22Rv1 (cell line): ENCODE results near the gene COL5A1.

Experiments used
- H3K27ac ChIP-seq: fragments of 450-650 bp; 2 replicates; pipeline ENCODE4 v1.5.1; 2017
- CTCF ChIP-seq: fragments of 450-650 bp; IDR thresholded peaks from 2 replicates; pipeline ENCODE4 v1.5.1; 2017; ENCODE audit warnings: mild to moderate bottlenecking
- ZFX ChIP-seq: fragments of 450-650 bp; IDR thresholded peaks from 2 replicates; pipeline ENCODE4 v1.6.1; 2017; ENCODE audit warnings: antibody characterized with exemption, borderline replicate concordance

Gene COL5A1

GRCh38 chr9:134841180-134841904 lies 199.7 kb downstream of the COL5A1 start:
- no peak for TF ChIP-seq CTCF
- no peak for TF ChIP-seq ZFX
- H3K27ac ChIP-seq = no peak overlapping the region

GRCh38 chr9:134842321-134842720 lies 200.7 kb downstream of the COL5A1 start:
- TF ChIP-seq CTCF (no peak), ZFX (no peak)
- H3K27ac ChIP-seq = no peak overlapping the region

GRCh38 chr9:134843740-134844139 lies 202.1 kb downstream of the COL5A1 start:
- no peak overlapping the region for H3K27ac ChIP-seq
- no peak for TF ChIP-seq ZFX
- no peak for TF ChIP-seq CTCF

- no peak overlapping the region for H3K27ac ChIP-seq
- no peak for TF ChIP-seq ZFX
These were observed 203.2 kb downstream of the COL5A1 start for GRCh38 chr9:134844821-134845220.

- H3K27ac ChIP-seq = no peak overlapping the region
- TF ChIP-seq CTCF = no peak
- TF ChIP-seq ZFX = no peak
These were observed 204.6 kb downstream of the COL5A1 start for GRCh38 chr9:134846187-134846586.

- H3K27ac ChIP-seq = no peak overlapping the region
- TF ChIP-seq ZFX (no peak), CTCF (no peak)
These were observed 205.1 kb downstream of the COL5A1 start for GRCh38 chr9:134846699-134847098.

- no peak for TF ChIP-seq CTCF
- TF ChIP-seq ZFX = no peak
- H3K27ac ChIP-seq = no peak overlapping the region
These were observed 205.5 kb downstream of the COL5A1 start for GRCh38 chr9:134847138-134847537.
